HFF-Myc (cell line): Measurements from ENCODE around the gene APOA5.
"Not testable (repeated sequence)": the region's sequence is repeated elsewhere in the genome, so short reads cannot be mapped to it uniquely, and the experiment has no call there.

ENCODE experiments used
- DNase-seq: peaks from one replicate; pipeline ENCODE4 v3.0.0-alpha.2; 2011; ENCODE audit warnings: low read depth; ENCODE audit errors: extremely low read depth
- H3K4me3 ChIP-seq: replicated peaks from 2 replicates; pipeline ENCODE4 v1.5.1; 2011; ENCODE audit warnings: low read depth, mild to moderate bottlenecking, control low read depth, low read length
- CTCF ChIP-seq: IDR thresholded peaks from 2 replicates; pipeline ENCODE4 v1.5.1; 2012; ENCODE audit warnings: mild to moderate bottlenecking, low read depth, low read length, control low read depth; ENCODE audit errors: missing control alignments

APOA5 gene

GRCh38 chr11:116807601-116808261, 16.1 kb upstream of the APOA5 start:
- no peak for TF ChIP-seq CTCF
- DNase-seq, result no peak

GRCh38 chr11:116804001-116804400, 12.3 kb upstream of the APOA5 start:
- no peak for DNase-seq
- H3K4me3 ChIP-seq, result no peak overlapping the region
- TF ChIP-seq CTCF, result no peak

More at GRCh38 chr11:116807601-116808261, 16.1 kb upstream of the APOA5 start:
- H3K4me3 ChIP-seq, result no peak overlapping the region

GRCh38 chr11:116801662-116802061, 10.0 kb upstream of the APOA5 start:
- DNase-seq, H3K4me3 ChIP-seq: not testable (repeated sequence)

GRCh38 chr11:116800610-116801009, 8.9 kb upstream of the APOA5 start:
- no peak for DNase-seq
- no peak for TF ChIP-seq CTCF
- H3K4me3 ChIP-seq, result no peak overlapping the region

GRCh38 chr11:116798368-116798767, 6.7 kb upstream of the APOA5 start:
- TF ChIP-seq CTCF, result no peak
- H3K4me3 ChIP-seq, result no peak overlapping the region
- DNase-seq, result no peak

GRCh38 chr11:116797816-116798215, 6.1 kb upstream of the APOA5 start:
- DNase-seq, result no peak
- no peak for TF ChIP-seq CTCF
- no peak overlapping the region for H3K4me3 ChIP-seq

GRCh38 chr11:116796548-116796947, 4.9 kb upstream of the APOA5 start:
- no peak overlapping the region for H3K4me3 ChIP-seq
- TF ChIP-seq CTCF, result no peak
- no peak for DNase-seq
